A673 (cell line): ENCODE results near the gene SLC25A52.

Source experiments
- EZH2 ChIP-seq: fragments of 200-600 bp; sonication (generic); IDR thresholded peaks from 2 replicates; pipeline ENCODE4 v1.6.1; 2017; ENCODE audit warnings: borderline replicate concordance, low read depth, mild to moderate bottlenecking, mixed read lengths, antibody characterized with exemption, low read length; ENCODE audit not compliant: poor library complexity, severe bottlenecking
- TF ChIP-seq, protein P1 (sequence below): fragments of 300-800, 200-600 bp; sonication (generic); conservative IDR thresholded peaks from 2 replicates; pipeline ENCODE4 v1.5.1; 2017; ENCODE audit warnings: low read depth, mild to moderate bottlenecking, antibody characterized with exemption, low read length, moderate library complexity, mixed read lengths

DNA sequence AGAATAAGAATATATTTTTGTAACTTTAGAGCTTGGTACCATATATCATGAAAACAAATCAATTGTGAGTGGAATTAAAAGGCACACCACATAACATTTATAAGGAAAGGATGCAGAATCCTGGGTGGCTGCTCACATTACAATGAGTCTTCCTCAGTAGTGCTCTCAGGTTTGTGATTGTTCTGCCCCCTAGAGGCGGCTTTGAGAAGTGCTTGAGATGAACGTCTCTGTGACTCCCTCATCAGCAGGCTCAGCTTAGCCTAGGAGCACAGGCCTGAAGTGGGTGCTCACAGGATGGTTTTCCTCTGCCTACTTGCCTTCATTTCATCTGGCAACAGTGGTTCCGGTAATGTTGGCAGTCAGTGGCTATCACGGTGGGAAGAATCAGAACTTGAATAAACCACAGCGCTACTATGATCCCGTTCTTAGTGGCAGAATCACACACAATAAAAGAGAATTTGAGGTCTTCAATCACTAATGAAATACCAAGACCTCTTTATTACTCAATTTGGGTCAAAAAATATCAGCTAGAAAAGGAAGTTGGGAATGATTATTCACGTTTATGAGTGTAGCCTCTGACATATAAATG is 38.2 kb downstream of the SLC25A52 start:
- TF ChIP-seq, protein P1, sequence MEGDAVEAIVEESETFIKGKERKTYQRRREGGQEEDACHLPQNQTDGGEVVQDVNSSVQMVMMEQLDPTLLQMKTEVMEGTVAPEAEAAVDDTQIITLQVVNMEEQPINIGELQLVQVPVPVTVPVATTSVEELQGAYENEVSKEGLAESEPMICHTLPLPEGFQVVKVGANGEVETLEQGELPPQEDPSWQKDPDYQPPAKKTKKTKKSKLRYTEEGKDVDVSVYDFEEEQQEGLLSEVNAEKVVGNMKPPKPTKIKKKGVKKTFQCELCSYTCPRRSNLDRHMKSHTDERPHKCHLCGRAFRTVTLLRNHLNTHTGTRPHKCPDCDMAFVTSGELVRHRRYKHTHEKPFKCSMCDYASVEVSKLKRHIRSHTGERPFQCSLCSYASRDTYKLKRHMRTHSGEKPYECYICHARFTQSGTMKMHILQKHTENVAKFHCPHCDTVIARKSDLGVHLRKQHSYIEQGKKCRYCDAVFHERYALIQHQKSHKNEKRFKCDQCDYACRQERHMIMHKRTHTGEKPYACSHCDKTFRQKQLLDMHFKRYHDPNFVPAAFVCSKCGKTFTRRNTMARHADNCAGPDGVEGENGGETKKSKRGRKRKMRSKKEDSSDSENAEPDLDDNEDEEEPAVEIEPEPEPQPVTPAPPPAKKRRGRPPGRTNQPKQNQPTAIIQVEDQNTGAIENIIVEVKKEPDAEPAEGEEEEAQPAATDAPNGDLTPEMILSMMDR = peak; percentile 86
- no peak for TF ChIP-seq EZH2
